ENCODE measurements around the gene ALKBH1. TPM values are rescaled to one million over a fixed set of nuclear protein-coding genes. Genes with fewer than 3 reads are reported as not detected.

The ALKBH1 gene
- total and polyA plus RNA-seq, 2 of the 13 experiments (the other 11 are each of a cell fraction or from before 2014, with no cell fraction given): 12.5 to 14.3 TPM

- TF ChIP-seq ZNF44 (CRISPR knock-in tag; IDR thresholded peaks at IDR 0.05) (no peak), REST (IDR thresholded peaks at IDR 0.05; ENCODE audit: borderline replicate concordance in 1 of 2, low read depth in 1 of 2, low read length in 2 of 2) (peak in 1 of 2 experiments; percentile 77; a peak in 2 of 4 replicates), SOX5 (CRISPR knock-in tag; IDR thresholded peaks at IDR 0.05; ENCODE audit: borderline replicate concordance) (peak; percentile 31; the same call in 1 of the 2 replicates), ZNF205 (CRISPR knock-in tag; IDR thresholded peaks at IDR 0.05) (0 out of 2 replicates have a peak, but pooled peaks have one; percentile 27), PCBP2 (optimal IDR thresholded peaks at IDR 0.05; ENCODE audit: low read depth, low read length, poor library complexity, severe bottlenecking) (no peak), STAT5B (CRISPR knock-in tag; IDR thresholded peaks at IDR 0.05) (no peak), BORCS8-MEF2B (CRISPR knock-in tag; IDR thresholded peaks at IDR 0.05) (peak; percentile 75), DDIT3 (CRISPR knock-in tag; IDR thresholded peaks at IDR 0.05) (no peak), MTF2 (CRISPR knock-in tag; IDR thresholded peaks at IDR 0.05; ENCODE audit: borderline replicate concordance) (peak; percentile 53; the same call in 1 of the 2 replicates), HMGA1 (CRISPR knock-in tag; conservative IDR thresholded peaks at IDR 0.05) (no peak), YY1 (IDR thresholded peaks at IDR 0.05; ENCODE audit: insufficient read depth, insufficient replicate concordance, low read depth, low read length) (peak; percentile 97), NFATC3 (CRISPR knock-in tag; IDR thresholded peaks at IDR 0.05) (0 out of 2 replicates have a peak, but pooled peaks have one; percentile 46), TBP (CRISPR knock-in tag; IDR thresholded peaks at IDR 0.05) (no peak), ZNF678 (CRISPR knock-in tag; IDR thresholded peaks at IDR 0.05) (no peak), ZMYM2 (CRISPR knock-in tag; IDR thresholded peaks at IDR 0.05) (no peak), FOXM1 (CRISPR knock-in tag; IDR thresholded peaks at IDR 0.05) (no peak), SIX4 (CRISPR knock-in tag; IDR thresholded peaks at IDR 0.05) (no peak), ADNP (CRISPR knock-in tag; IDR thresholded peaks at IDR 0.05) (no peak), ZBTB1 (CRISPR knock-in tag; IDR thresholded peaks at IDR 0.05; ENCODE audit: borderline replicate concordance) (no peak), HDAC2 (CRISPR knock-in tag; IDR thresholded peaks at IDR 0.05) (peak; percentile 63; the same call in 1 of the 2 replicates), ARNT (IDR thresholded peaks at IDR 0.05) (no peak), POGZ (CRISPR knock-in tag; IDR thresholded peaks at IDR 0.05) (peak; percentile 43), RFXANK (CRISPR knock-in tag; IDR thresholded peaks at IDR 0.05) (no peak), KDM1A (CRISPR knock-in tag; IDR thresholded peaks at IDR 0.05) (no peak)
- TF ChIP-seq, protein P1, sequence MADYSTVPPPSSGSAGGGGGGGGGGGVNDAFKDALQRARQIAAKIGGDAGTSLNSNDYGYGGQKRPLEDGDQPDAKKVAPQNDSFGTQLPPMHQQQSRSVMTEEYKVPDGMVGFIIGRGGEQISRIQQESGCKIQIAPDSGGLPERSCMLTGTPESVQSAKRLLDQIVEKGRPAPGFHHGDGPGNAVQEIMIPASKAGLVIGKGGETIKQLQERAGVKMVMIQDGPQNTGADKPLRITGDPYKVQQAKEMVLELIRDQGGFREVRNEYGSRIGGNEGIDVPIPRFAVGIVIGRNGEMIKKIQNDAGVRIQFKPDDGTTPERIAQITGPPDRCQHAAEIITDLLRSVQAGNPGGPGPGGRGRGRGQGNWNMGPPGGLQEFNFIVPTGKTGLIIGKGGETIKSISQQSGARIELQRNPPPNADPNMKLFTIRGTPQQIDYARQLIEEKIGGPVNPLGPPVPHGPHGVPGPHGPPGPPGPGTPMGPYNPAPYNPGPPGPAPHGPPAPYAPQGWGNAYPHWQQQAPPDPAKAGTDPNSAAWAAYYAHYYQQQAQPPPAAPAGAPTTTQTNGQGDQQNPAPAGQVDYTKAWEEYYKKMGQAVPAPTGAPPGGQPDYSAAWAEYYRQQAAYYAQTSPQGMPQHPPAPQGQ (CRISPR knock-in tag; IDR thresholded peaks at IDR 0.05; ENCODE audit: borderline replicate concordance): no peak
- TF ChIP-seq, protein P2, sequence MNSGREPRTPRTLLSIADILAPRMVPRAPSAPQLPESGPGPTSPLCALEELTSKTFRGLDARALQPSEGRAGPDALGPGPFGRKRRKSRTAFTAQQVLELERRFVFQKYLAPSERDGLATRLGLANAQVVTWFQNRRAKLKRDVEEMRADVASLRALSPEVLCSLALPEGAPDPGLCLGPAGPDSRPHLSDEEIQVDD (CRISPR knock-in tag; IDR thresholded peaks at IDR 0.05; ENCODE audit: borderline replicate concordance): no peak
Measured at GRCh38 chr14:77707724-77708408, at the start of gene ALKBH1, which contains the start of gene SLIRP (continued).
